Measurements from ENCODE around the gene MAN1C1. TPM values are rescaled to one million over a fixed set of nuclear protein-coding genes. Genes with fewer than 3 reads are reported as not detected.

The MAN1C1 gene
- total and polyA plus RNA-seq, 10 of the 15 experiments (the other 5 are each of a cell fraction or from before 2014, with no cell fraction given) = 0.12 to 0.56 (median 0.22) TPM; not detected in 3

- Histone ChIP-seq H3K4me1 (ENCODE audit: control insufficient read depth, insufficient read depth, low read length) (no peaks in the 10 kb centered on the region), H3K4me2 (ENCODE audit: control insufficient read depth, insufficient read depth) (no peak overlapping the region), H3K36me3 (ENCODE audit: control insufficient read depth in 2 of 2, insufficient read depth in 2 of 2, low read length in 1 of 2) (no peaks in the 10 kb centered on the region), H3K27me3 (replicated peaks in 1 of 2; ENCODE audit: control insufficient read depth in 2 of 2, insufficient read depth in 2 of 2, low read length in 1 of 2) (no peaks in the 10 kb centered on the region; a peak in 1 of 4 replicates), H4K20me1 (ENCODE audit: control insufficient read depth, insufficient read depth) (no peaks in the 10 kb centered on the region), H3K4me3 (no peak overlapping the region), H3K9me3 (replicated peaks; ENCODE audit: control insufficient read depth, insufficient read depth, low read length) (no peaks in the 10 kb centered on the region), H3K9ac (ENCODE audit: control insufficient read depth, insufficient read depth, low read length) (no peak overlapping the region), H2AFZ (ENCODE audit: control insufficient read depth, low read depth, low read length) (no peak overlapping the region), H3K79me2 (ENCODE audit: control insufficient read depth, insufficient read depth, low read length) (no peaks in the 10 kb centered on the region), H3K27ac (ENCODE audit: control insufficient read depth, insufficient read depth) (no peak overlapping the region)
- FAIRE-seq (no peak), DNase-seq (ENCODE audit: low read depth, low spot score) (no peak), ATAC-seq (no peak; the same call in 2 of the 3 replicates)
- ChIA-PET SMC1A (ENCODE audit: uncharacterized antibody, unreplicated experiment) (no interaction called here), RAD21 (ENCODE audit: unreplicated experiment) (no interaction called here), POLR2A (no interaction called here), CTCF (interaction anchor here (1.4 to 1.5 kb wide), 3 partner anchors 10 to 836 kb away, joined by 3 to 6 read pairs (median 3); no protein-coding TSS in a partner anchor)
- in situ Hi-C loops (cut with MboI) = no loop called here
- intact Hi-C loops (cut with micrococcal nuclease; ENCODE audit: unreplicated experiment) = no loop called here
- no TSS peak for BruUV-seq (replicated peaks)
- WGBS (ENCODE audit: insufficient coverage, insufficient replicate concordance, low lambda C conversion rate, missing lambda C conversion rate) = 56% methylated on average over 6 of the region's 6 CpGs
- no peak for TF ChIP-seq ATF3 (IDR thresholded peaks at IDR 0.05; ENCODE audit: borderline replicate concordance, extremely low read depth, low read depth, low read length)
- TF ChIP-seq TARDBP (IDR thresholded peaks at IDR 0.05; ENCODE audit: borderline replicate concordance) = no peak
- no peak for TF ChIP-seq ZNF274 (IDR thresholded peaks at IDR 0.05; ENCODE audit: insufficient read depth, insufficient read length)
- no peak for TF ChIP-seq ZNF687 (IDR thresholded peaks at IDR 0.05)
- no peak for TF ChIP-seq ASH2L (IDR thresholded peaks at IDR 0.05; ENCODE audit: borderline replicate concordance, low read depth)
- no peak for TF ChIP-seq ETV6 (conservative IDR thresholded peaks at IDR 0.05 in 1 of 2, IDR thresholded peaks at IDR 0.05 in 1 of 2; ENCODE audit: borderline replicate concordance in 1 of 2, low read depth in 1 of 2)
- TF ChIP-seq FOS (IDR thresholded peaks at IDR 0.05; ENCODE audit: borderline replicate concordance, extremely low read depth, insufficient read length) = no peak
Measured at GRCh38 chr1:25580927-25581326, 35.7 kb upstream of the MAN1C1 start.

All from GM12878 (cell line).